Upper lobe of right lung (tissue), 1 donor: ENCODE data around the gene UCN. TPM values are rescaled to one million over a fixed set of nuclear protein-coding genes. Genes with fewer than 3 reads are reported as not detected.

Source experiments
- ATAC-seq: fragments of 200-7000 bp; cut with Tn5 transposase; one replicate; pipeline ENCODE4 v1.9.1; 2020; ENCODE audit warnings: mild to moderate bottlenecking, moderate library complexity
- DNase-seq: peaks from one replicate; pipeline ENCODE4 v3.0.0-alpha.2; 2020
- H3K27ac ChIP-seq: fragments of 200-600 bp; one replicate; pipeline ENCODE4 v1.8.0; 2022
- H3K27me3 ChIP-seq: fragments of 200-600 bp; one replicate; pipeline ENCODE4 v1.8.0; 2022; ENCODE audit warnings: mild to moderate bottlenecking
- H3K36me3 ChIP-seq: fragments of 200-600 bp; one replicate; pipeline ENCODE4 v1.8.0; 2022
- H3K4me1 ChIP-seq: fragments of 200-600 bp; one replicate; pipeline ENCODE4 v1.8.0; 2022
- H3K4me3 ChIP-seq: fragments of 200-600 bp; one replicate; pipeline ENCODE4 v1.8.0; 2022; ENCODE audit warnings: mild to moderate bottlenecking
- H3K9me3 ChIP-seq: fragments of 200-600 bp; one replicate; pipeline ENCODE4 v1.8.0; 2022
- CTCF ChIP-seq: fragments of 200-600 bp; IDR thresholded peaks from one replicate; pipeline ENCODE4 v1.8.0; 2022; ENCODE audit warnings: antibody characterized with exemption
- intact Hi-C: fragments of 100-400 bp; cut with DNase I; formaldehyde crosslinking; loops from one replicate; pipeline ENCODE4 v1.11.0; 2022
- total RNA-seq: library from RNA; stranded (reverse); fragmentation: NEBNext Ultra II Directional; extraction: Animal tissue kit (Norgen Biotek cat#: 25700); gene quantifications from one replicate; pipeline ENCODE4 v1.2.1, GENCODE V29; 2021
- donor health status: DM: no; HTN: yes; CAD: no; lungs with severe emphysema.

The UCN gene
- total RNA-seq, 1 donor from 2014 or later = 2.8 TPM

GRCh38 chr2:27285481-27285880, 22.8 kb downstream of the UCN start:
- Histone ChIP-seq H3K4me3 (no peak overlapping the region), H3K36me3 (no peaks in the 10 kb centered on the region), H3K27ac (no peak overlapping the region), H3K9me3 (no peaks in the 10 kb centered on the region), H3K4me1 (no peaks in the 10 kb centered on the region), H3K27me3 (peaks cover 2% of the 10 kb centered on the region)
- ATAC-seq = no peak
- no peak for TF ChIP-seq CTCF
- intact Hi-C loops = no loop called here
- DNase-seq = no peak

DNA sequence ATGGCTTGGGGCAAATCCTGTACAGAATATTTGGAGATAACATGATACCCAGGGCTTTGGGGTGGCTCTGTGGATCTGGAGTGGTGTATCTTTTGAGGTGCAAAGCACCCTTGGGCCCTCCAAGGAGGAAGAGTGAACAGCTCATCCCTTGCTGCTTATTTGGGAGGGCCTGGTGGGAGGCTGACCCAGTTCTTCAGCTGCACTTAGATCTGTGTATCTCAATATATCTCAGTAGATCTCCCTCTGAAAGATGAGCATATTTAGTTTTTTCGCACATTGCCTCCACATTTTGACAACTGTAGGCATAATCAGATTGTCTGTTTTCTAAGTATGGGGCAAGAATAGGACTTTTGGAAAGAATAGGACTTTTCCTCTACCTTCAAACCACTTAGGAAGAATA, 23.2 kb downstream of the UCN start:
- Histone ChIP-seq H3K9me3 (no peaks in the 10 kb centered on the region), H3K4me1 (no peaks in the 10 kb centered on the region), H3K36me3 (no peaks in the 10 kb centered on the region), H3K27ac (no peak overlapping the region), H3K4me3 (no peak overlapping the region), H3K27me3 (peaks cover 5% of the 10 kb centered on the region)
- ATAC-seq = no peak
- no peak for DNase-seq
- TF ChIP-seq CTCF = no peak
- intact Hi-C loops = no loop called here

- DNase-seq (no peak), ATAC-seq (no peak)
- no peak overlapping the region for H3K4me3 ChIP-seq
- peaks cover 5% of the 10 kb centered on the region for H3K27me3 ChIP-seq
- no peak overlapping the region for H3K27ac ChIP-seq
- intact Hi-C loops = no loop called here
- no peaks in the 10 kb centered on the region for H3K4me1 ChIP-seq
- TF ChIP-seq CTCF = no peak
- H3K36me3 ChIP-seq = no peaks in the 10 kb centered on the region
- H3K9me3 ChIP-seq = no peaks in the 10 kb centered on the region
Observed at GRCh38 chr2:27282892-27283291, 25.4 kb downstream of the UCN start.

GRCh38 chr2:27281855-27282559, 26.2 kb downstream of the UCN start, which contains the start of gene TRIM54:
TRIM54 (plus strand) TSS chr2:27282429; CDS start chr2:27282732, 303 bp downstream.
- H3K4me1 ChIP-seq = no peaks in the 10 kb centered on the region
- DNase-seq (no peak), ATAC-seq (no peak)
- H3K27me3 ChIP-seq = peaks cover 5% of the 10 kb centered on the region
- no peaks in the 10 kb centered on the region for H3K36me3 ChIP-seq
- no peak for TF ChIP-seq CTCF
- no peaks in the 10 kb centered on the region for H3K9me3 ChIP-seq
- intact Hi-C loops = no loop called here
- H3K27ac ChIP-seq = no peak within 1 kb of the TSS
- H3K4me3 ChIP-seq = no peak within 1 kb of the TSS

GRCh38 chr2:27281442-27281841, 26.8 kb downstream of the UCN start:
- Histone ChIP-seq H3K36me3 (no peaks in the 10 kb centered on the region), H3K4me3 (no peak overlapping the region), H3K4me1 (no peaks in the 10 kb centered on the region), H3K27ac (no peak overlapping the region), H3K27me3 (peaks cover 5% of the 10 kb centered on the region), H3K9me3 (no peaks in the 10 kb centered on the region)
- intact Hi-C loops = no loop called here
- no peak for TF ChIP-seq CTCF
- ATAC-seq (no peak), DNase-seq (no peak)

- Histone ChIP-seq H3K27ac (no peak overlapping the region), H3K36me3 (no peaks in the 10 kb centered on the region), H3K27me3 (peaks cover 5% of the 10 kb centered on the region), H3K4me1 (no peaks in the 10 kb centered on the region), H3K9me3 (no peaks in the 10 kb centered on the region), H3K4me3 (no peak overlapping the region)
- ATAC-seq = no peak
- TF ChIP-seq CTCF = no peak
- intact Hi-C loops = no loop called here
- no peak for DNase-seq
Observed at GRCh38 chr2:27280826-27281225, 27.4 kb downstream of the UCN start.
